Activated CD4-positive, alpha-beta T cell treated with anti-CD3 and anti-CD28 coated beads, Interleukin-2, Interleukin-6, amounts not matched to agents 100 ng/mL and 50 ng/mL, durations not matched to agents 16 hours and 8 hours (primary cell): ENCODE results near the gene HIVEP1.

Source experiments
- DNase-seq: peaks from one replicate; pipeline ENCODE4 v3.0.0-alpha.2; 2020

The HIVEP1 gene

DNA sequence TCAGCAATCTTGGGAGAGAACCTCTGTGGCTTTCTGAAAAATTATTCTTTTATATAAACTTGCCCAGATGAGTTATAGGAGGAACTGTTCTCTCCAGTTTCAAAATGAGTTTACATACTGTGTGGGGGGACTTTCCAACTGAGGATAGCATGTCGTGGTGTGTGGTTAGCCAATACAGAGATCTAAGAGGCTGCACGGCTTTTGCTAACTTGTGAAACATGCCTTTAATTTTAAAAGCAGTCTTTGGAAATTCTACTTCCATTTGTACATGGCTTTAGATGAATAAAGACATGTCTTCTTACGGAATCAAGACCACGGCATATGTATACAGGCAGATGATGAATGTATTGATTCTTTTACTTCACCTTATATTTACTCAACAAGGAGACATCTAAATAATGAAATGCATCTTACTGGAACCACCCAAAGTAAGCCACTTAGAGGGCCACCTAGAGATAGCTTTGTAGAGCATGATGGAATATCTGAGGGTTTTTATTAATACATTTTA is 39.8 kb downstream of the HIVEP1 start:
- peak; percentile 88 for DNase-seq

DNA sequence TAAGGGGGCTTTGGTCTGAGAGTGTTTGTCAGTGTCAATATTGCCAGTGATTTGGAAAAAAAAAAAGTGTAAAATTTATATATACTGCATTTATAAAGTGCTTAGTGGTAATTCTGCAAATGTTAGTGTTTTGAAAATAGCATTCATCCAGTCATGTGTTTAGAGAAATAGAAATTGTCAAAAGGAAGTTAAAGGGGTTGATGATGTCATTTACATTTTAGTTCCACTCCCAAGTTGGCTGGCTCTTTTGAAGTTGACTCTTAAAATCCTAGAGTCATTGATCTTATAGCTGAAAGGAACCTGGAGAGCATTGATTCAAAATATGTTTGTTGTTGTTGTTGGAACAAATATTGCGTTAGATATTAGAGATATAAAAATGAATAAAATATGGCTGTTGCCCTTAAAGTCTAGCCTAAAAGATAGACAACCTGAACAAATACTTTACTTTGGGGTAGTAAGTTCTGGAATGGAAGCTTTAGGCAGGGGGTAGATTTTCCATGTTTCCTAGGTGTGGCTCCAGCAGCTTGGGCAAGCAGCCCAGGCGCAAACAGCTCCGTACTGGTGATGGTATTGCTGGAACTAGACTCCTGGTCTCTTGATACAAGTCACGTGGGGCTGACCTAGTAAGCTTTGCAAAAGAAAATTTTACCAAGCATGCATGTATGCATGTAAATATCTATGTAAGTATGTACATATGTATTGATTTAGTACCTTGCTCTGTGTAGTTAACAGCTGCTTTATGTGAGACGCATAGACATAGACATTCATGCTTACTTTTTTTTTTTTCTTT is 46.3 kb downstream of the HIVEP1 start:
- no peak for DNase-seq

DNA sequence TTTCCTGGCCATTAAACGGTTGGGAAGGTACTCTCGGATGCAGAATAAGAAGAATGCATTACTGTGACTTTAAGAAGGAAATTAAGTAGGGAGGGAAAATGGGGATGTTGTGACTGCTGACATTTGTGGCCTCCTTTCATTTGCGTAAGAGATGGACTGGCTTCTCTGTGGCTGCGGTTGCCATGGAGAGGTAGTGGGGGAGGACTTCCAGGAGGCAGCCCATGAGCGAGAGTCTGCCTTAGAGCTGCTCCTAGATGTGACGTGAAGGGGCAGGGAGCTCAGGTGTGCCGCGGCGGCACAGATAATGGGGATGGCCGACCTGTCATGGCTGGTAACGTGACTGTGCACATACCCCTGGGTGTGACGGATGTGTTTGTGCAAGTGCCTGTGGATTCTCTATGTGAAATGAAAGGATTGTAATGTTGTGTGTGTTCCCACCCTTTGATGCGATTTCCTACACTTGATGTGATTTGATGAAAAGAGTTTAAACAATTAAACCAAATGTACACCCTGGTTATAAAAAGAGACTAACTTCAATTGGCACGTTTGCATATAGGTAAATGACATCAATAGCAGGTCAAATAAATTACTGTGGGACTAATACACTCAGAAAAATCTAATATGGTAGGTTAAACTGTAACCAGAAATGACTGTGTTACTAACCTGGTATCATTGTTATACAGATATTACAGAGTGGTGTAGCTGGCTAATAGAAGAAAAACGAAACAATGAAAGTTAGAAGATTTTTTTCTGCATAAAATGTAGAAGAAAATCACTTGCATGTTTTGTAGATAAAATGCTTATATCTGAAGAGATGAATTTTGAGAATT is 48.9 kb downstream of the HIVEP1 start:
- peak; percentile 79 for DNase-seq

DNA sequence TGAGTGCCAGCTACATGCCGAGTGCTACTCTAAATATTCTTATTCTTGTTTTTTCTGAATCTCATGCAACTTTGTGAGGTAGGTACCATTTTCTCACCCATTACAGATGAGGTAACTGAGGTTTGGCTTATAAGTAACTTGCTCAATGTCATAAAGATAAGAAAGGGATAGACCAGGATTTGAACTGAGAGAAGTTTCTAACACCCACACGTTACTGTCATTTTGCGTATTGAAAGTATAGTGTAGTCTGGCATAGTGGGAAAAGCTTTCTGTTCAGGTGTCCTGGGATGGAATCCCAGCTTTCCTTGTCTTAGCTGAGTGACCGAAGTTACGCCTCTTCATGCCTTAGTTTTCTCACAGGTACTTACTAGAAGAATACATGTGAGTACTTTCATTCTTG is 50.5 kb downstream of the HIVEP1 start:
- no peak for DNase-seq

DNA sequence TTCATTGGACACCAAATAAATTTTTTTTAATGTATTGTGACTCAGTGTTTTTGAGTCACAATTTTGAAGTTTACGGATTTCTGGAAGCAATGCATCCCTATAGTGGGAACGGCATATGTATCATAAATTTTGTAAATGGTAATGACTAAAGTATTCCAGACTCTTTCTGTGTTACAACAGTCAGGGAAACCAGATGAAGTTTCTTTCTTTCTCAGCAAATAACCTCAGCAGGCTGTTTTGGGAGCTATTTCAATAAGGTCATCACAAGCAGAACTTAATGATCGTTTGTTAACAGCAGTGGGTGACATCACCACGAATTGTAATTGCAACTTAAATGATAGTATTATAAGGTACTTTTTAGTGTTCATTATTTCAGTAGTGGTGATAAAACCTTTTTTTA is 52.0 kb downstream of the HIVEP1 start:
- peak; percentile 58 for DNase-seq

DNA sequence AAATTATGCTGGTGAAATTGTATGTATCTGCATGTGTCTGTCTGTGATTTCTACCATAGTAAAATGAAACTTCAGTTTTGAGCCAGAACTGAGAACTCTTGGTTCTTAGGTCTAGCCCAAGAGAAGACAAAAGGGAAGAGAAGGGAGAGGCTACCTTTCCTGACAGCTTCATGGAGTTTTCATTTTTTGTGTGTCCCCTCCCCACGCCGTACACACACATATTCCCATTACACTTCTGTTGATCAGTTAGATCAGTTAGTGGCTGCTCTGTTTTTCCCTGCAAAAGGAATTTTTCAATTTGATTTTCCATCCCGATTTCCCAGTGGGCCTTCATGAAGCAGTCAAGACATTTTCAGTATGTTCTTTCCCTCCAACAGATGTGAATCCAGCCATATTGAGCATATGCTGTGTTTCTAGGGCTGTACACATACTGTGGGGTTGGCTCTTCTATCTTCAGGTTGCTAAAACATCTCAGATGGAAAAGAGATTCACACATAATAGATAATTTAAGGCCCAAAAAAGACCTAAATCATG is 52.5 kb downstream of the HIVEP1 start:
- DNase-seq, result no peak

DNA sequence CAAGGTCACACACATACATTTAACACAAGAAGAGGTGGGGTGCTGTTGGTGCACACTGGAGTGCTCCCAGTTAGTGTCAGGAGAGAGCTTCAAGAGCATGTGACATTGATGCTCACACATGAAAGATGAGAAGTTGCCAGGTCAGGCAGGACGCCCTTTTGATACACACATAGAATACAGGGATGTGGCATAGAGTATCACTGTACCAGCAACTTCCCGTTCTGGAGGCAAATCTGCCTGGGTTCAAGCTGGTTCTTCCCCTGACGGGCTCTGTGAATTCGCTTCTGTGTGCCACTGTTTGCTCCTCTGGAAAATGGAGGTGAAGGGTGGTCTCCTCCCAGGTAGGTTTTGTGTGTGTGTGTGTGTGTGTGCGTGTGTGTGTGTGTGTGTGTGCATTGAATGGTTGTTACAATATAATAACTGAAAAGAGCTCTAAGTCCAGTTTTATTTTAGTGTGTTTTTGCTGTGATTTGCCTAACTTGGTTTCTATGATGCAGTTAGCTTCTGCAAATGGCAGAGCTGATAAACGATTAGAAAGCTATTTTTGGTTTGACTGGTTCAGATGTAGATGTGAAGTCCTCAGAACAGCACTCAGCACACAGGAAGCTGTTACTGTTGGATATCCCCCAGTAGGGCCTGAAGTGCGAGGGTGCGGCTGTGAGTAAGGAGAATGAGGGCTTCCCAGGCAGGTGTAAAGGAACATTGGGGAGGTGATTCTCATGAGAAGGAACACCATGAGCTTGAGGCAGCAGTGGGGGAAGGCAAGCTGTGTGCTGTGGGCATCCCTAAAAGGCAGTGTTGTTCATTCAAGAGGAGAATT is 53.4 kb downstream of the HIVEP1 start:
- DNase-seq, result peak; percentile 46

DNA sequence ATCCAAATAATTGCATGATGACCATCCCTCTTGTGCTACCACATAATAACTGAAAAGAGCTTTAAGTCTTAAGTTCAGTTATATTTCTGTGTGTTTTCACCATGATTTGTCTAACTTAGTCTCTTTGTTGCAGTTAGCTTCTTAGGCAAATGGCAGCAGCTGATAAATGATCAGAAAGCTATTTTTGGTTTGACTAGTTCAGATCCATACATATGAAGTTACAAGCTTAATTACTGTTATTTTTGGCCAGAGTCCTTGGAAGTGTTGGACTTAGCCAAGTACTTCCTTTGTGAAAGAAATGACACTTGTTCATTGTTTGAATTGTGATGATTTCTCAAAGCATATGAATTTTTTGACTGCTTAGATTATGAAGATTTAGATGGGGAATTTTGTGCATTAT is 54.2 kb downstream of the HIVEP1 start:
- no peak for DNase-seq

DNA sequence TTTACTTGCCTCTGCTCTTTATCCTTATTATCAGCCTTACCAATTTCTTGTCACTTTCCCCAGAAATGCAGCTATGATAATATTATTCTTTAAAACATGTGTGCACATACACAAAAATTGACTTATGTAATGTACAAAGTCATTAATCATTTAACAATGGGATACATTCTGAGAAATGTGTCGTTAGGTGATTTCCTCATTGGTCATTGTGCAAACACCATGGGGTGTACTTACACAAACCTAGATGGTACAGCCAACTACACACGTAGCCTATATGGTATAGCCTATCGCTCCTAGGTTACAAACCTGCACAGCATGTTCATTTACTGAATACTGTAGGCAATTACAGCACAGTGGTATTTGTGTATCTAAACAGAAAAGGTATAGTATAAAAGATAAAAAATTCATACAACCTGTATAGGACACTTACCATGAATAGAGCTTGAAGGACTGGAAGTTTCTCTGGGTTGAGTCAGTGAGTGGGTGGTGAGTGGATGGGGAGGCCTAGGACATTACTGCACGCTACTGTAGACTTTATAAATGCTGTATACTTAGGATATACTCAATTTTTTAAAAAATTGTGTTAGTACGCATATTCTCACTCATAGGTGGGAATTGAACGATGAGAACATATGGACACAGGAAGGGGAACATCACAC is 56.9 kb downstream of the HIVEP1 start:
- no peak for DNase-seq

DNA sequence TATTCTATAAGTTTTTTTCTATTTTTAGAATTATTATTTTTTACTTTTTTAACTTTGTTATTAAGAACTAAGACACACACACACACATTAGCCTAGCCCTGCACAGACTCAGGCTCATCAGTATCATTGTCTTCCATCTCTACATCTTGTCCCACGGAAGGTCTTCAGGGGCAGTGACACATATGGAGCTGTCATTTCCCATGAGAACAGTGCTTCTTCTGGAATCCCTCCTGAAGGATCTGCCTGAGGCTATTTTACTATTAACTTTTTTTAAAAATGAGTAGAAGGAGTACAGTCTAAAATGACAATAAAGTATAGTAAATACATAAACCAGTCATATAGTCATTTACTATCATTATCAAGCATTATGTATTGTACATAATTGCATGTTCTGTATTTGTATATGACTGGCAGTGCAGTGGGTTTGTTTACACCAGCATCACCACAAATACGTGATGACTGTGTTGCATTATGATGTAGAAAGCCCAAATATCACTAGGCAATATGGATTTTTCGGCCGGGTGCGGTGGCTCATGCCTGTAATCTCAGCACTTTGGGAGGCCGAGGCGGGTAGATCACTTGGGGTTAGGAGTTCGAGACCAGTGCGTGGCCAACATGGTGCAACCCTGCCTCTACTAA is 57.9 kb downstream of the HIVEP1 start:
- DNase-seq, result no peak

DNA sequence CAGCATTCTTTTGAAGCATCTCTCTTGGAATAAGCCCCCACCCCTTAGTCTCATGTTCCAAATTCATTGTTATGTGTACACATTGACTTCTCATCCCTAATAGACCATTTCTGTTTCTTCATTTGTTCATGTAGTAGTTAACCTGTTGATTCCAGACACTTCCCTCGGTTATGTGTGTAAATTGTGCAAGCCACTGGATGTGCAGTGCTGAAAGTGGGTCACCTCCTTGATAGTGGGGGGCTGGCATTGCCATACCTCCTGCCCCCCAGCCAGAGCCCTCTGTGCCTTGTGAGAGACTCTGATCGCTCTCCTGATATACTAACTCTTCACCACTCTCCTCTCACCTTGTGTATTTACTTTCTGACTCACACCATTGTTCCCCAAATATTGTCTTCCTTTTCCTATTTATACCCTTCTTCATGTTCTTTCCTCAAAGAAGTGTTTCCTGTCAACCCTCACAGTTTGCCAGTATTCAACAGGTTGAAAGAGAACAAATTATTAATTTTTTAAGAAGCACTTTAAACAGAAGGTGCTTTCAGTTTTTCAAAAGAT is 59.0 kb downstream of the HIVEP1 start:
- DNase-seq, result no peak

DNA sequence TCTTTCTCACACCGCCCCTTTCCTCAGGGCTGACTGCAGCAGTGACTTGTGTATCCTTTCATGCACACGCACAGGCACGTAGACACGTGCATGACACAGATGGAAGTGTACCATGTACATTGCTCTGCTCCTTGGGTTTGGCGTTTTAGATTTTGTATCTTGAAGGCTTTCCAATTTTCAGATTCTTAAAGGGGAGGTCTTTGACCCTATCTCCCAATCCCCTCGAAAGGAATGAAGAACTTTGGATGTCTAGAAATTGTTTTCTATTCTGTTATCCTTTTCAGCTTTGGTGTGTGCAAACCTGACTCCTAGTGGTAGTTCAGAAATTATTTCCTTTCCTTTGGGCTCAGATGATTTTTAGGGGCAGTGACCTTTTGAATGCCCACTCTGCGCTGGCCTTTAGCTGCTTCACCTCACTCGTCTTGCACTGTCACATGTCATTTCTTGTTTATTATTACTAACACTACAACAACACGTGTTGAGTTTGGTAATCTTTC is 63.0 kb downstream of the HIVEP1 start:
- DNase-seq, result no peak

DNA sequence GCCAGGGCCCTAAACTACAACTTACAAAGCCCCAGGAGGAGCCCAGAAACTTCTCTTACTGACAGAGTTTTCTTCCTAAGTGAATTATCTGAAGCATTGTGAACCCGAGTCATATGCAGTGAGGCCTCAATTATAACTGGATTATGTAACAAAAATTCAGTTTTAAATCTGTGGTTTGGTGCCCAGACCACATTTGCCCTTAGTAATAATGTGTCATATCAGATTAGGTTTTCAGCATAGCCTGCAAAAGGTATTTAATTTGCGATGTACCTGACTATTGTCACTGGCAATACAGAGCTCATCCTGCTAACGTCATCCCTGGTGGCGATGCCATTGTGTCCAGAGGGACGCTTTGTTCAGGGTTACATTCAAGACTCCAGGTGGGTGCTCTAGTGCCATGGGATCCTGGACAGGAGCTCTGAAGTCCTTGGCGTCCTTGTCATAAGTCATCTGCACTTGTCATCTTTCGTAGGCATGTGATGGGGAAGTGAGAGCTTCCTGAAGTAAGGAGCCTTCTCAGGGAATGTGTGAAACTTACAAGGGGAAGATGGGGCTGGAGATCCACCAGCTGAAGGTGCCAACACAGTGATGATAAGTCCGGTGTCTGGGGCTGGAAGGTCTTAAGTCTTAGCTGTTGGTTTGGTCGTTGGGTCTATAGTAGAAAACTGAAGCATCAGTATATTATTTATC is 65.1 kb downstream of the HIVEP1 start:
- DNase-seq, result no peak

DNA sequence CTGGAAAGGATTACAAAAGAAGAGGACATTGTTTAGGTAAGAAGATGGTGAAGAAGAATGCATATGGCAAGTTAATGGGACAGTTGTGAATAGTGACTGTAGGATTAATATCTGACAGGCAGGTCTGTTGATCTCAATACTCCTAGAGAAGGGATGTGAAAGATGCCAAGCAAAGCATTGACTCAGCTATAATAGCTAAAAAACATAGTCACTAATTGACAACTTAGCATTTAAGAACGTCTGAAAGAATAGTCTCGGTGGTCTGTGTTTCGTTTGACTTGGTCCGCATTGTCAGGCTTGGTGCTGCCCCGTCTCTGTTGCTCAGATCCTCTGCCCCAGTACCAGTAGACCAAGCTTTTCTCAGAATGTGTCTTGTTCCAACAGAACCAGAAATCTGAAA is 65.9 kb downstream of the HIVEP1 start:
- DNase-seq, result no peak

DNA sequence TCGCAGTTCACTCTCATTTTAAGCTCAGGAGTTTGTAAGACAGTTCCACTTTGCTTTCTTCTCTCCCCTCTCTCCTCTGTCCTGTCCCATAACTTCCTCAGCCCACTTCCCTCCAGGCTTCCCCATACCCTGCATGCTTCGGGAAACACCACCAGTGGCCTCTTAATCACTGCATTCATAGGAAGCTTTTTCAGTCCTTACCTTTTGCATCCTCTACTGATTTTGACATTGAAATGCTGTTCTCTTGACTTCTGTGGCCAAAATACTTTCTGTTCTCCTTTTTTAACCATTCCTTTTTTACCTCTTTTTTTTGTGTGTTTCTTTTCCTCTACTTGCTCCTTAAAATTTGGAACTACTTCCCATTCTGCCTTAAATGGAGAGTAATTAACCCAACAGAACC is 69.7 kb downstream of the HIVEP1 start:
- no peak for DNase-seq

DNA sequence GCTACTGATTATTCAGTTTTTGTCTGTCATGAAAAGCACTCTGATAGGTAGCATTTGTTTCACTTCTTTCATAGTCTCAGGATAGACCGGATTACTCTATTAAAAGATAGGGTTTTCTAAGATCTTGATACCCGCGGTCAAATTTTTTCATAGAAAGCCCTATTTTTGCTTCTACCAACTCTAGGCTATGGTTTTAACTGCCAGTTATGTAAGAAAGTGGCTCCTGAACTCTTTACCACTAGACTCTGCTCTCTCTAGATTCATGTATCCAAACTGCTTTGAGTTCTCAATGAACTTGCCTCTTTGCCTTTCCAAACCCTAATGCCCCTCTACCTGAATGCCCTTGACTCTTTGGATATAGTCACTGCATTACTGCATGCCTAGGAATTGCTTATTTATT is 70.3 kb downstream of the HIVEP1 start:
- DNase-seq, result no peak

DNA sequence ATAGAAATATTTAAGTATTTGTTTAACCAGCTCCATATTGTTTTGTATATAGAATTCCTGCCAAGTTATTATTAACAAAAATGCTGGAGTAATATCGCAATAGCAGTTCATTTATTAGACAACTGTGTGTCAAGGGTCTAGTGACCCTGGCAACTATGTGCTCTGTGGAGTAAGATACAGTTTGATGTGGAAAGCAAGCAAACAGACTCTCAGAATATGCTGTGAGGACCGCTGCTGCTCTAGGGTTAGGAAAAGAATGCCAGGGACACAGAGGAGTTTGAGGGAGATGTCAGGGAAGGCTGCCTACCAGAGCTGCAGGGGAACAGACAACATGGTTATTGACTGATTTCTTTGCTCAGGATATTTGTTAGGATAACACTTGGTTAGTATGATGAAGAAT is 71.2 kb downstream of the HIVEP1 start:
- DNase-seq, result no peak

DNA sequence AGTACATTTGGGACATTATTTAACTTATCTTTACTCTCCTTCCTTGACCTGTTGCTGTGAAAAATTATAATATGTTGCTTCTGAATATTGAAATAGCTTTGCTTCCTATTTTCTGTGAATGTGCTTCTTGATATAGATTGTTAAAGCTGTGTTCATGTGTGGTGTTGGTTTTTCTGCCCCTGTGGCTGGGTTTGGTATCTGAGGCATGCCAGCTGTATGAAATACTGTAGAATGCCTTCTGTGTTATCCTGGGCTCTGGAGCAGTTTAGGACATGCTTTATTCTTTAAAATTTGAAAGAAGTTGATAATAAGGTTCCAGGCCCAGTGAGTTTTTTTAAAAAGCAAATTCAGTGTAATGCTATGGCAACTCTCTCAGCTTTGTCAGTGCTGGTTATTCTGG is 71.7 kb downstream of the HIVEP1 start:
- DNase-seq, result no peak

DNA sequence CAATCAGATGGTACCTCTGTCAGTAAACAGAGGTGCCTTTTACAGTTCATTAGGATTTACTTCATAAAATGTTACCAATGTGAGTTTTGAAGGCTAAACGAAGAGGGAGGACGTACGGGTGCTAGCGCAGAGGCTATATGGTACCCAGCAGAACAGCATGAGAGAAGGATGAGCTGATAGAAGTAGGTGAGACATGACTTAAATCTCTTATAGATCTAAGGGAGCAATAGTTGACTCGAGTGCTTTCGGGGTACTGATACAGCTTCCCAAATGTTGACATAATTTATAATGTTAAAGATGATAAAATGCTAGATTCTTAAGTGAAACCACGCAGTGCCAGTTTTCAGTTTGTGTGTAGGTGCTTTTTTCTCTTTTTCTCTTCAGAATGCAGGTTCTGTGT is 72.6 kb downstream of the HIVEP1 start:
- no peak for DNase-seq

DNA sequence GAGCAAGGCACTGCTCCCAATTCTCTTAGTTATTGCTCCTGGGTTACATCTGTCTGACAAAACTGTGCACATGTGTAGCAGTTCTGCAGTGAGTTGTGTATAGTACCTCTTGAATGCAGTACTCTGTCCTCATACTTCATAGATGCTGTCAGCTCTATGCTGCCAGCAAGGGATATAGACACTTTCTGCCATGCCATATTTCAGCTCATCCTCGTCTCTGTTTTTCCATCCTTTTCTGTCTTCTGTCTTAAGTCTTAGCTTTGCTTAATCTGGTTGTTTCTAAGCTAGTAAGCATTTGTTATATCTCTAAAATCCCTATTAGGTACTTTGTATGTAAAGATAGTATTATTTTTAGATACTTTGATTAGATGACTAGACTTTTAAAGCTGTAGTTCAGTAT is 76.4 kb downstream of the HIVEP1 start:
- no peak for DNase-seq

DNA sequence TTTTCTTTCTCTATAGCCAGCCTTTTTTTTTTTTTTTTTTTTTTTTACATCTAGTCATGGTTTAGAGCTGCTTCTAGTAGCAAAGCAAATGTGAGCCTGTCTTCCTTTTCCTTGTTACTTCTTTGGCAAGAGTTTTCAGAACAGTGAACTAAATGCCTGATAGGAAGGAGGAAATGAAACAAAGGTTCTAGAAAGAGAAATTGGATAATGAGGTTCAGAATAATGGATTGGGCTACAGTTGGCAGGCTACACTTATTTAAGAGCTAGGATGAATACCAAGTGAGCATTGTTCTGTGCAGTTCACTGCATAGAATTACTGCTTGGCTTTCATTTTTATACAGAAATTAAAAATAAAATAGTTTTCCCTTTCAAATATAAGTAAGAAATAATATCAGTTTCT is 78.6 kb downstream of the HIVEP1 start:
- DNase-seq, result no peak
